Measurements from ENCODE around the gene LGMN.

Gene LGMN

DNA sequence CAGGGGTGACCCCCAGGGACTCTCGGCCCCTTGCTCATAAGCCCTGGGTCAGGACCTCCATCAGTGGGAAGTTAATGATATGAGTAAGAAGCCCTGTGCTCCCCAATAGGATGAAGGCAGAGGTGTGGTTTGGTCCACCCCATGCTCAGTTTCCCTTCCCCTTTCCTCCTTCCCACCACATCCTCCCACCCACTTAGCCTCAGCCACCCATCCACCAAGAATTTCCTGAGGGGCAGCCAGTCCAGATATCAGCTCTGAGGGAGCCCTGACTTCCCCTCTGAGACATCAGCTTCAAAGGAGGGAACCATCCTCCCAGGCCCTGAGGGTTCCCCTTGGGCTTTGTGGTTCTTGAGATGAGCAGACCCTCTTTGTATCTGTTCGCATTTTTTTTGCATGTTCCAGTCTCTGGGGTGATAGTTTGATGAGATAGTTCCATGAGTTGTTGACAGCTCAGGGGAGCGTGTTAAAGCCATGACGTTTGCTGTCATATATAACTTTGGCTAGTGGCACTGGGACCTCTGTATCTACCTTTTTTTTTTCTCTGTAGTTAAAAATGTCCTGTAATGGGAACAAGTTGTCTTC, 71.2 kb downstream of the LGMN start:
- TF ChIP-seq, protein P1, sequence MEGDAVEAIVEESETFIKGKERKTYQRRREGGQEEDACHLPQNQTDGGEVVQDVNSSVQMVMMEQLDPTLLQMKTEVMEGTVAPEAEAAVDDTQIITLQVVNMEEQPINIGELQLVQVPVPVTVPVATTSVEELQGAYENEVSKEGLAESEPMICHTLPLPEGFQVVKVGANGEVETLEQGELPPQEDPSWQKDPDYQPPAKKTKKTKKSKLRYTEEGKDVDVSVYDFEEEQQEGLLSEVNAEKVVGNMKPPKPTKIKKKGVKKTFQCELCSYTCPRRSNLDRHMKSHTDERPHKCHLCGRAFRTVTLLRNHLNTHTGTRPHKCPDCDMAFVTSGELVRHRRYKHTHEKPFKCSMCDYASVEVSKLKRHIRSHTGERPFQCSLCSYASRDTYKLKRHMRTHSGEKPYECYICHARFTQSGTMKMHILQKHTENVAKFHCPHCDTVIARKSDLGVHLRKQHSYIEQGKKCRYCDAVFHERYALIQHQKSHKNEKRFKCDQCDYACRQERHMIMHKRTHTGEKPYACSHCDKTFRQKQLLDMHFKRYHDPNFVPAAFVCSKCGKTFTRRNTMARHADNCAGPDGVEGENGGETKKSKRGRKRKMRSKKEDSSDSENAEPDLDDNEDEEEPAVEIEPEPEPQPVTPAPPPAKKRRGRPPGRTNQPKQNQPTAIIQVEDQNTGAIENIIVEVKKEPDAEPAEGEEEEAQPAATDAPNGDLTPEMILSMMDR (conservative IDR thresholded peaks at IDR 0.05; ENCODE audit: control insufficient read depth, insufficient read depth, low read depth, low read length), result no peak
- peak; percentile 77 for DNase-seq (ENCODE audit: low read depth)
- no peak overlapping the region for H3K4me3 ChIP-seq (ENCODE audit: control insufficient read depth, low read depth, low read length)

GRCh38 chr14:92676403-92677086, 71.9 kb downstream of the LGMN start:
- no peak overlapping the region for H3K4me3 ChIP-seq (ENCODE audit: control insufficient read depth, low read depth, low read length)
- TF ChIP-seq, protein P1 (conservative IDR thresholded peaks at IDR 0.05; ENCODE audit: control insufficient read depth, insufficient read depth, low read depth, low read length), result no peak
- DNase-seq (ENCODE audit: low read depth), result no peak

- no peak overlapping the region for H3K4me3 ChIP-seq (ENCODE audit: control insufficient read depth, low read depth, low read length)
- DNase-seq (ENCODE audit: low read depth), result no peak
- TF ChIP-seq, protein P1 (conservative IDR thresholded peaks at IDR 0.05; ENCODE audit: control insufficient read depth, insufficient read depth, low read depth, low read length), result no peak
These were observed 72.5 kb downstream of the LGMN start for GRCh38 chr14:92675976-92676375.

DNA sequence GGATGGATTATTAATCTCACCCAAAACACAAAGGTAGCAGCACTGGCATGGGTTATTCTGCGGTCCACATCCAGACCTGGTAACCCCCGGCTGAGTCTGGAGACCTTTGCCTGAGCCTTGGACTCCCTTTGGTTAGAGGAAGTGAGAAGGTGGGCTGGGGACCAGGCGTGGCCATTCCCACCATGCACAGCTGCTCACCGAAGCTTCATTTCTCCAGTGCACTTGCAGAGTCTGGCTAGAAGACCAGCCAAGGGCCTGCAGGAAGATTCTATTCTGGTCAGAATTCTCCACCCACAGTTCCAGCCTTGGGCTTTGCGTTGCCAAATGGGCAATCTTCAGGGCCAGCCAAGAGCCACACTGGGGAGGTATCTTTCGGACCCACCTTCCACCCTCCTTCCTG, 73.0 kb downstream of the LGMN start:
- no peak overlapping the region for H3K4me3 ChIP-seq (ENCODE audit: control insufficient read depth, low read depth, low read length)
- no peak for DNase-seq (ENCODE audit: low read depth)
- TF ChIP-seq, protein P1 (conservative IDR thresholded peaks at IDR 0.05; ENCODE audit: control insufficient read depth, insufficient read depth, low read depth, low read length), result no peak

- no peak overlapping the region for H3K4me3 ChIP-seq (ENCODE audit: control insufficient read depth, low read depth, low read length)
- TF ChIP-seq, protein P1 (conservative IDR thresholded peaks at IDR 0.05; ENCODE audit: control insufficient read depth, insufficient read depth, low read depth, low read length), result no peak
- DNase-seq (ENCODE audit: low read depth), result no peak
These were observed 74.8 kb downstream of the LGMN start for GRCh38 chr14:92673601-92674150.

GRCh38 chr14:92670643-92671366, 77.6 kb downstream of the LGMN start:
- no peak overlapping the region for H3K4me3 ChIP-seq (ENCODE audit: control insufficient read depth, low read depth, low read length)
- DNase-seq (ENCODE audit: low read depth), result peak; percentile 83
- TF ChIP-seq, protein P1 (conservative IDR thresholded peaks at IDR 0.05; ENCODE audit: control insufficient read depth, insufficient read depth, low read depth, low read length), result no peak

All from fibroblast of mammary gland (primary cell).